ENCODE results near the gene PTGIS. TPM values are rescaled to one million over a fixed set of nuclear protein-coding genes. Genes with fewer than 3 reads are reported as not detected.
A peak's percentile ranks its signal among the peaks of the same experiment; 100 is the strongest.

Gene PTGIS
- total RNA-seq, 2 experiments from 2014 or later, result 1.5 to 1.6 TPM

GRCh38 chr20:49595346-49595745 is 27.4 kb upstream of the PTGIS start:
- POLR2A ChIA-PET, result interaction anchor here (1.0 to 4.0 kb wide), 17 partner anchors 11 to 343 kb away, joined by 3 to 31 read pairs (median 4); partner anchors contain the start of gene SLC9A8

DNA sequence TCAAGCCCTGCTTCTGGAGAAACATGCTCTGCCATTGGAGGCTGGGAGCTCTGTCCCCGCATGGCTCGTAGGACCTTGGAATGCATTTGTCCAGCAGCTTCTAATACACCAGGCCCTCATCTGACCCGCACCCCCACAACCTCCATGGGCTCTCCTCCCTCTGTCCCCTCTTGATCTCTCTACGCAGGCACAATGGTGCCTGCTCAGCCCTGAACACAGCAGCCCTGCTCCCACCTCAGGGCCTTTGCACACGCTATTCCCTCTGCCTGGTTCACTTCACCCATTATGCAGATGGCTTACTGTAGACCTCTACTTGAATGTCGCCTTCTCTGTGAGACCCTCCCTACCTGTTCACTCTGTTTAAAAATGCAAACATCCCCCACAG is 27.0 kb upstream of the PTGIS start:
- CTCF ChIA-PET, result interaction anchor here (3.1 to 6.8 kb wide), 3 partner anchors 15 to 57 kb away, joined by 20 to 55 read pairs (median 41); no protein-coding TSS in a partner anchor
- POLR2A ChIA-PET, result interaction anchor here (0.7 to 4.0 kb wide), 19 partner anchors 10 to 343 kb away, joined by 3 to 31 read pairs (median 4); partner anchors contain the start of gene SLC9A8
- no peak for ATAC-seq
- intact Hi-C loops (cut with micrococcal nuclease), result no loop called here
- peaks cover 7% of the 10 kb centered on the region for H3K9me3 Mint-ChIP-seq
- TF ChIP-seq CTCF (IDR thresholded peaks at IDR 0.05), result no peak
- H3K27ac Mint-ChIP-seq, result peak overlapping the region; percentile 96
- peaks cover 79% of the 10 kb centered on the region for H3K4me1 Mint-ChIP-seq (ENCODE audit: low read depth)
- peak overlapping the region; percentile 85 for H3K4me3 Mint-ChIP-seq
- H3K27me3 Mint-ChIP-seq, result no peaks in the 10 kb centered on the region
- DNase-seq, result peak; percentile 38
- H3K36me3 Mint-ChIP-seq (ENCODE audit: low read depth), result peaks cover 33% of the 10 kb centered on the region

More at GRCh38 chr20:49595346-49595745, 27.4 kb upstream of the PTGIS start:
- Mint-ChIP-seq H3K4me1 (ENCODE audit: low read depth) (peaks cover 75% of the 10 kb centered on the region), H3K36me3 (ENCODE audit: low read depth) (peaks cover 30% of the 10 kb centered on the region), H3K27ac (peak overlapping the region; percentile 96), H3K4me3 (peak overlapping the region; percentile 85), H3K27me3 (no peaks in the 10 kb centered on the region), H3K9me3 (peaks cover 4% of the 10 kb centered on the region)
- CTCF ChIA-PET, result interaction anchor here (3.1 to 6.8 kb wide), 3 partner anchors 14 to 58 kb away, joined by 20 to 55 read pairs (median 41); no protein-coding TSS in a partner anchor
- TF ChIP-seq CTCF (IDR thresholded peaks at IDR 0.05), result no peak
- DNase-seq, result no peak
- no peak for ATAC-seq
- intact Hi-C loops (cut with micrococcal nuclease), result no loop called here

- CTCF ChIA-PET, result interaction anchor here (0.9 to 6.8 kb wide), 5 partner anchors 13 to 57 kb away, joined by 3 to 55 read pairs (median 20); no protein-coding TSS in a partner anchor
- Mint-ChIP-seq H3K36me3 (ENCODE audit: low read depth) (peaks cover 37% of the 10 kb centered on the region), H3K9me3 (peaks cover 10% of the 10 kb centered on the region), H3K4me1 (ENCODE audit: low read depth) (peaks cover 85% of the 10 kb centered on the region), H3K27ac (peak overlapping the region; percentile 96), H3K27me3 (no peaks in the 10 kb centered on the region), H3K4me3 (peak overlapping the region; percentile 85)
- DNase-seq (peak; percentile 94), ATAC-seq (peak; percentile 57)
- POLR2A ChIA-PET, result interaction anchor here (0.6 to 4.0 kb wide), 16 partner anchors 10 to 318 kb away, joined by 3 to 31 read pairs (median 4); partner anchors contain the start of gene SLC9A8
- no peak for TF ChIP-seq CTCF (IDR thresholded peaks at IDR 0.05)
- intact Hi-C loops (cut with micrococcal nuclease), result no loop called here
Observed at GRCh38 chr20:49594143-49594930, 26.4 kb upstream of the PTGIS start.

GRCh38 chr20:49593466-49594142 is 25.7 kb upstream of the PTGIS start:
- no peak for TF ChIP-seq CTCF (IDR thresholded peaks at IDR 0.05)
- Mint-ChIP-seq H3K27me3 (no peaks in the 10 kb centered on the region), H3K27ac (peak overlapping the region; percentile 96), H3K9me3 (peaks cover 10% of the 10 kb centered on the region), H3K4me3 (peak overlapping the region; percentile 85), H3K36me3 (ENCODE audit: low read depth) (peaks cover 37% of the 10 kb centered on the region), H3K4me1 (ENCODE audit: low read depth) (peaks cover 88% of the 10 kb centered on the region)
- ChIA-PET POLR2A (interaction anchor here (0.6 to 4.0 kb wide), 11 partner anchors 9 to 317 kb away, joined by 3 to 31 read pairs (median 5); partner anchors contain the start of gene SLC9A8), CTCF (interaction anchor here (0.9 to 6.8 kb wide), 7 partner anchors 10 to 478 kb away, joined by 3 to 55 read pairs (median 4); no protein-coding TSS in a partner anchor)
- intact Hi-C loops (cut with micrococcal nuclease), result no loop called here
- ATAC-seq, result no peak
- peak; percentile 68 for DNase-seq

All from activated CD8-positive, alpha-beta T cell treated with anti-CD3 and anti-CD28 coated beads for 36 hours (primary cell).